Inflammatory macrophage treated with lipopolysaccharide for 4 hours (primary cell): ENCODE results near the gene OSBPL9.
"Not testable (repeated sequence)": the region's sequence is repeated elsewhere in the genome, so short reads cannot be mapped to it uniquely, and the experiment has no call there.

Experiments
- DNase-seq: peaks from one replicate; pipeline ENCODE4 v3.0.0-alpha.2; 2020

Gene OSBPL9

GRCh38 chr1:51716746-51717145 is 99.9 kb downstream of the OSBPL9 start:
- DNase-seq: no peak

GRCh38 chr1:51717842-51718241 is 101.0 kb downstream of the OSBPL9 start:
- DNase-seq: no peak

- DNase-seq: peak; percentile 23
Measured at GRCh38 chr1:51719146-51719545, 102.3 kb downstream of the OSBPL9 start.

GRCh38 chr1:51724797-51725196 is 107.9 kb downstream of the OSBPL9 start:
- DNase-seq: no peak

- peak; percentile 44 for DNase-seq
Measured at GRCh38 chr1:51726051-51726450, 109.2 kb downstream of the OSBPL9 start.

- peak; percentile 96 for DNase-seq
Measured at GRCh38 chr1:51726544-51727225, 109.8 kb downstream of the OSBPL9 start.

- DNase-seq: peak; percentile 60
Measured at GRCh38 chr1:51727366-51727765, 110.5 kb downstream of the OSBPL9 start.

GRCh38 chr1:51728611-51729155 is 111.8 kb downstream of the OSBPL9 start:
- no peak for DNase-seq

GRCh38 chr1:51729156-51729823 is 112.4 kb downstream of the OSBPL9 start:
- DNase-seq: peak; percentile 94

- peak; percentile 48 for DNase-seq
Measured at GRCh38 chr1:51729824-51730301, 113.0 kb downstream of the OSBPL9 start.

- no peak for DNase-seq
Measured at GRCh38 chr1:51731998-51732397, 115.1 kb downstream of the OSBPL9 start.

GRCh38 chr1:51732701-51733425 is 116.0 kb downstream of the OSBPL9 start:
- no peak for DNase-seq

- DNase-seq: not testable (repeated sequence)
Measured at GRCh38 chr1:51733426-51733774, 116.5 kb downstream of the OSBPL9 start.

- no peak for DNase-seq
Measured at GRCh38 chr1:51733793-51734522, 117.1 kb downstream of the OSBPL9 start.

- no peak for DNase-seq
Measured at GRCh38 chr1:51734896-51735745, 118.2 kb downstream of the OSBPL9 start.

GRCh38 chr1:51735746-51736254 is 118.9 kb downstream of the OSBPL9 start:
- no peak for DNase-seq

- DNase-seq: no peak
Measured at GRCh38 chr1:51736702-51737101, 119.8 kb downstream of the OSBPL9 start.

- DNase-seq: no peak
Measured at GRCh38 chr1:51738681-51739080, 121.8 kb downstream of the OSBPL9 start.

- DNase-seq: no peak
Measured at GRCh38 chr1:51740652-51741051, 123.8 kb downstream of the OSBPL9 start.

GRCh38 chr1:51741121-51741681 is 124.3 kb downstream of the OSBPL9 start:
- DNase-seq: no peak
